ENCODE data around the gene PRPF38A.

The PRPF38A gene

DNA sequence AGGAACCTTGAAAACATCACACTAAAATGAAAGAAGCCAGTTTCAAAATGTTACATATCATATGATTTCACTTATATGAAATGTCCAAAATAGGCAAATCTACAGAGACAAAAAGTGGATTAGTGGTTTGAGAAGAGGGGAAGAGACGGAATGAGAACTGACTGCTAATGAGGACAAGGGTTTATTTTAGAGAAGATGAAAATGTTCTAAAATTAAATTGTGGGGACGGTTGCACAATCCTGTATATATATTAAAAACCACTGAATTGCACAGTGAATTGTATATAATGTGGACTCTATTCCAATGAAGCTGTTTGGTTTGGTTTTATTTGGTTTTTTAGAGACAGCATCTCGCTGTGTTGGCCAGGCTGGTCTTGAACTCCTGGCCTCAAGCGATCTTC lies 35.6 kb downstream of the PRPF38A start:
- H3K4me2 ChIP-seq (ENCODE audit: low read length), result no peak overlapping the region
- TF ChIP-seq, protein P1, sequence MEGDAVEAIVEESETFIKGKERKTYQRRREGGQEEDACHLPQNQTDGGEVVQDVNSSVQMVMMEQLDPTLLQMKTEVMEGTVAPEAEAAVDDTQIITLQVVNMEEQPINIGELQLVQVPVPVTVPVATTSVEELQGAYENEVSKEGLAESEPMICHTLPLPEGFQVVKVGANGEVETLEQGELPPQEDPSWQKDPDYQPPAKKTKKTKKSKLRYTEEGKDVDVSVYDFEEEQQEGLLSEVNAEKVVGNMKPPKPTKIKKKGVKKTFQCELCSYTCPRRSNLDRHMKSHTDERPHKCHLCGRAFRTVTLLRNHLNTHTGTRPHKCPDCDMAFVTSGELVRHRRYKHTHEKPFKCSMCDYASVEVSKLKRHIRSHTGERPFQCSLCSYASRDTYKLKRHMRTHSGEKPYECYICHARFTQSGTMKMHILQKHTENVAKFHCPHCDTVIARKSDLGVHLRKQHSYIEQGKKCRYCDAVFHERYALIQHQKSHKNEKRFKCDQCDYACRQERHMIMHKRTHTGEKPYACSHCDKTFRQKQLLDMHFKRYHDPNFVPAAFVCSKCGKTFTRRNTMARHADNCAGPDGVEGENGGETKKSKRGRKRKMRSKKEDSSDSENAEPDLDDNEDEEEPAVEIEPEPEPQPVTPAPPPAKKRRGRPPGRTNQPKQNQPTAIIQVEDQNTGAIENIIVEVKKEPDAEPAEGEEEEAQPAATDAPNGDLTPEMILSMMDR (IDR thresholded peaks at IDR 0.05), result no peak
- no peak overlapping the region for H2AFZ ChIP-seq
- no peak overlapping the region for H3K27ac ChIP-seq
- no peaks in the 10 kb centered on the region for H3K9me3 ChIP-seq (ENCODE audit: control insufficient read depth, low read length)
- no peaks in the 10 kb centered on the region for H3K27me3 ChIP-seq (ENCODE audit: control insufficient read depth, insufficient read depth, low read length)
- no peaks in the 10 kb centered on the region for H3K79me2 ChIP-seq
- H3K9ac ChIP-seq, result no peak overlapping the region
- no peaks in the 10 kb centered on the region for H3K4me1 ChIP-seq
- H3K4me3 ChIP-seq (ENCODE audit: low read depth, low read length), result no peak overlapping the region
- H3K36me3 ChIP-seq (ENCODE audit: control insufficient read depth, insufficient read depth, low read length), result no peaks in the 10 kb centered on the region

- Histone ChIP-seq H3K36me3 (ENCODE audit: control insufficient read depth, insufficient read depth, low read length) (no peaks in the 10 kb centered on the region), H3K79me2 (no peaks in the 10 kb centered on the region), H3K4me3 (ENCODE audit: low read depth, low read length) (no peak overlapping the region), H3K4me1 (no peaks in the 10 kb centered on the region), H3K9me3 (ENCODE audit: control insufficient read depth, low read length) (no peaks in the 10 kb centered on the region), H3K27me3 (ENCODE audit: control insufficient read depth, insufficient read depth, low read length) (no peaks in the 10 kb centered on the region), H3K9ac (no peak overlapping the region), H3K27ac (no peak overlapping the region), H2AFZ (no peak overlapping the region), H3K4me2 (ENCODE audit: low read length) (no peak overlapping the region)
- TF ChIP-seq, protein P1 (IDR thresholded peaks at IDR 0.05), result no peak
Observed at GRCh38 chr1:52444463-52444862, 40.1 kb downstream of the PRPF38A start.

DNA sequence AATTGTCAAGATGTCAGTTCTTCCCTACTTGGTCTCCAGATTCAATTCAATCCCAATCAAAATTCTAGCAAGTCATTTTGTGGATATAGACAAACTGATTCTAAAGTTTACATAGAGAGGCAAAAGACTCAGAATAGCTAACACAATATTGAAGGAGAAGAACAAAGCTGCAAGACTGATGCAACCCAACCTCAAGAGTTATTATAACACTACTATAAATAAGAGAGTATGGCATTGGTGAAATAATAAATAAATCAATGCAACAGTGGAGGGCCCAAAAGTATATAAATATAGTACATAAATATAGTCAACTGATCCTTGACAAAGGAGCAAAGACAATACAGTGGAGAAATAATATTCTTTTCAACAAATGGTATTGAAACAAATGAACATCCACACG lies 49.7 kb downstream of the PRPF38A start:
- Histone ChIP-seq H3K4me3 (ENCODE audit: low read depth, low read length) (no peak overlapping the region), H3K27me3 (ENCODE audit: control insufficient read depth, insufficient read depth, low read length) (no peaks in the 10 kb centered on the region), H3K27ac (no peak overlapping the region), H3K9ac (no peak overlapping the region), H3K4me2 (ENCODE audit: low read length) (no peak overlapping the region), H3K9me3 (ENCODE audit: control insufficient read depth, low read length) (no peaks in the 10 kb centered on the region), H3K79me2 (no peaks in the 10 kb centered on the region), H2AFZ (no peak overlapping the region), H3K4me1 (no peaks in the 10 kb centered on the region), H3K36me3 (ENCODE audit: control insufficient read depth, insufficient read depth, low read length) (no peaks in the 10 kb centered on the region)
- TF ChIP-seq, protein P1 (IDR thresholded peaks at IDR 0.05), result no peak

DNA sequence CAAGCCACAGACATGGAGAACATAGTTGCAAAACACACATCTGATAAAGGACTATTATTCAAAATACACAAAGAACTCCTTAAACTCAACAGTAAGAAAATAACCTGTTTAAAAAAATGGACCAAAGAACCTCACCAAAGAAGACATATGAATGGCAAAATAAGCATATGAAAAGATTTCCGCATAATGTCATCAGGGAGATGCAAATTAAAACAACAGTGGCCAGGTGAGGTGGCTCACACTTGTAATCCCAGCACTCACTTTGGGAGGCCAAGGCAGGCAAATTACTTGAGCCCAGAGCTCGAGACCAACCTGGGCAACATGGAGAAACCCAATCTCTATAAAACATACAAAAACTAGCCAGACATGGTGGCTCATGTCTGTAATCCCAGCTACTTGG lies 50.4 kb downstream of the PRPF38A start:
- no peaks in the 10 kb centered on the region for H3K27me3 ChIP-seq (ENCODE audit: control insufficient read depth, insufficient read depth, low read length)
- H3K4me2 ChIP-seq (ENCODE audit: low read length), result no peak overlapping the region
- H3K9ac ChIP-seq, result no peak overlapping the region
- TF ChIP-seq, protein P1 (IDR thresholded peaks at IDR 0.05), result no peak
- no peak overlapping the region for H3K4me3 ChIP-seq (ENCODE audit: low read depth, low read length)
- H3K36me3 ChIP-seq (ENCODE audit: control insufficient read depth, insufficient read depth, low read length), result no peaks in the 10 kb centered on the region
- H3K9me3 ChIP-seq (ENCODE audit: control insufficient read depth, low read length), result no peaks in the 10 kb centered on the region
- H3K79me2 ChIP-seq, result no peaks in the 10 kb centered on the region
- H3K27ac ChIP-seq, result no peak overlapping the region
- no peak overlapping the region for H2AFZ ChIP-seq
- no peaks in the 10 kb centered on the region for H3K4me1 ChIP-seq

GRCh38 chr1:52455686-52456085 lies 51.3 kb downstream of the PRPF38A start:
- no peak overlapping the region for H2AFZ ChIP-seq
- no peaks in the 10 kb centered on the region for H3K27me3 ChIP-seq (ENCODE audit: control insufficient read depth, insufficient read depth, low read length)
- no peaks in the 10 kb centered on the region for H3K79me2 ChIP-seq
- H3K9ac ChIP-seq, result no peak overlapping the region
- H3K4me3 ChIP-seq (ENCODE audit: low read depth, low read length), result no peak overlapping the region
- no peaks in the 10 kb centered on the region for H3K9me3 ChIP-seq (ENCODE audit: control insufficient read depth, low read length)
- H3K27ac ChIP-seq, result no peak overlapping the region
- TF ChIP-seq, protein P1 (IDR thresholded peaks at IDR 0.05), result no peak
- no peaks in the 10 kb centered on the region for H3K4me1 ChIP-seq
- H3K4me2 ChIP-seq (ENCODE audit: low read length), result no peak overlapping the region
- no peaks in the 10 kb centered on the region for H3K36me3 ChIP-seq (ENCODE audit: control insufficient read depth, insufficient read depth, low read length)
